HepG2 (cell line): Measurements from ENCODE around the gene FAM219B. TPM values are rescaled to one million over a fixed set of nuclear protein-coding genes. Genes with fewer than 3 reads are reported as not detected.

ENCODE experiments used
- ATAD3A ChIP-seq: sonication (generic); formaldehyde crosslinking; IDR thresholded peaks from 2 replicates; pipeline ENCODE4 v1.4.0; 2020; ENCODE audit warnings: missing genetic modification reagents
- CHD2 ChIP-seq: IDR thresholded peaks from 2 replicates; pipeline ENCODE4 v1.6.1; 2011; ENCODE audit warnings: low read depth, low read length, improper control_type of control experiment
- KDM5A ChIP-seq: fragments of 200-600 bp; sonication (generic); IDR thresholded peaks from 2 replicates; pipeline ENCODE4 v1.7.0; 2018; ENCODE audit warnings: antibody characterized with exemption, mild to moderate bottlenecking, low read length, borderline replicate concordance
- NONO ChIP-seq, 2 experiments: fragments of 450-650 bp in 1 of 2; sonication (generic) in 1 of 2; formaldehyde crosslinking in 1 of 2; IDR thresholded peaks in 1 of 2; conservative IDR thresholded peaks in 1 of 2; 2 replicates each; pipeline versions ENCODE4 v1.6.1 to v1.8.0; 2017 to 2022; ENCODE audit warnings: mild to moderate bottlenecking in 1 of 2, missing genetic modification reagents in 1 of 2, moderate library complexity in 1 of 2
- SAFB2 ChIP-seq: sonication (generic); formaldehyde crosslinking; IDR thresholded peaks from 2 replicates; pipeline ENCODE4 v1.5.1; 2020; ENCODE audit warnings: missing genetic modification reagents, low read depth, mild to moderate bottlenecking, borderline replicate concordance
- SALL2 ChIP-seq: sonication (generic); formaldehyde crosslinking; IDR thresholded peaks from 2 replicates; pipeline ENCODE4 v1.8.1; 2023; ENCODE audit warnings: mild to moderate bottlenecking, missing genetic modification reagents, inconsistent platforms
- ZBTB21 ChIP-seq: sonication (generic); formaldehyde crosslinking; IDR thresholded peaks from 2 replicates; pipeline ENCODE4 v1.4.0; 2020; ENCODE audit warnings: missing genetic modification reagents
- ZKSCAN8 ChIP-seq: IDR thresholded peaks from 2 replicates; pipeline ENCODE4 v1.6.1; 2016; ENCODE audit warnings: borderline replicate concordance, missing genetic modification reagents, missing compliant biosample characterization
- ZNF230 ChIP-seq: sonication (generic); formaldehyde crosslinking; IDR thresholded peaks from 2 replicates; pipeline ENCODE4 v1.4.0; 2020; ENCODE audit warnings: mild to moderate bottlenecking, missing genetic modification reagents
- ZNF879 ChIP-seq: sonication (generic); formaldehyde crosslinking; IDR thresholded peaks from 2 replicates; pipeline ENCODE4 v1.8.1; 2023; ENCODE audit warnings: missing genetic modification reagents
- polyA plus RNA-seq, 8 experiments: library from polyadenylated mRNA; depleted of rRNA in 3 of 8; stranded (reverse) in 7 of 8; unstranded in 1 of 8; fragments of >200 nt; fragmentation: Illumina TruSeq in 4 of 8; extraction: Trizol in 4 of 8; gene quantifications; 2 replicates each; pipeline versions ENCODE4 v1.2.1 to v1.2.3, GENCODE V29; 2011 to 2016; ENCODE audit warnings: low read depth in 4 of 8, missing spikeins in 1 of 8, mixed read lengths in 1 of 8; ENCODE audit not compliant: insufficient read depth in 1 of 8
- total RNA-seq, 5 experiments: library from RNA; depleted of rRNA; stranded (reverse); fragments of >200 nt; fragmentation: Illumina TruSeq; extraction: Trizol; gene quantifications; 2 replicates each; pipeline ENCODE4 v1.2.3, GENCODE V29; 2016; ENCODE audit warnings: low read depth in 1 of 5
- TF ChIP-seq, protein P1 (sequence below): sonication (generic); formaldehyde crosslinking; IDR thresholded peaks from 2 replicates; pipeline ENCODE4 v1.4.0; 2020; ENCODE audit warnings: mild to moderate bottlenecking, missing genetic modification reagents
- TF ChIP-seq, protein P2 (sequence below): IDR thresholded peaks from 2 replicates; pipeline ENCODE4 v1.4.0; 2020; ENCODE audit warnings: mild to moderate bottlenecking, missing genetic modification reagents
- TF ChIP-seq, protein P3 (sequence below): sonication (generic); formaldehyde crosslinking; IDR thresholded peaks from 2 replicates; pipeline ENCODE4 v1.5.0; 2020; ENCODE audit warnings: mild to moderate bottlenecking, missing genetic modification reagents, moderate library complexity
- TF ChIP-seq, protein P4 (sequence below): sonication (generic); formaldehyde crosslinking; IDR thresholded peaks from 2 replicates; pipeline ENCODE4 v1.9.0; 2021; ENCODE audit warnings: missing genetic modification reagents, borderline replicate concordance
- TF ChIP-seq, protein P5 (sequence below): sonication (generic); formaldehyde crosslinking; IDR thresholded peaks from 2 replicates; pipeline ENCODE4 v1.8.1; 2022; ENCODE audit warnings: mild to moderate bottlenecking, missing genetic modification reagents
- TF ChIP-seq, protein P6 (sequence below): IDR thresholded peaks from 2 replicates; pipeline ENCODE4 v1.6.1; 2012; ENCODE audit warnings: inconsistent platforms

Gene FAM219B
- total and polyA plus RNA-seq, 2 of the 13 experiments (the other 11 are each of a cell fraction or from before 2014, with no cell fraction given) = 36.6 to 50.2 TPM

DNA sequence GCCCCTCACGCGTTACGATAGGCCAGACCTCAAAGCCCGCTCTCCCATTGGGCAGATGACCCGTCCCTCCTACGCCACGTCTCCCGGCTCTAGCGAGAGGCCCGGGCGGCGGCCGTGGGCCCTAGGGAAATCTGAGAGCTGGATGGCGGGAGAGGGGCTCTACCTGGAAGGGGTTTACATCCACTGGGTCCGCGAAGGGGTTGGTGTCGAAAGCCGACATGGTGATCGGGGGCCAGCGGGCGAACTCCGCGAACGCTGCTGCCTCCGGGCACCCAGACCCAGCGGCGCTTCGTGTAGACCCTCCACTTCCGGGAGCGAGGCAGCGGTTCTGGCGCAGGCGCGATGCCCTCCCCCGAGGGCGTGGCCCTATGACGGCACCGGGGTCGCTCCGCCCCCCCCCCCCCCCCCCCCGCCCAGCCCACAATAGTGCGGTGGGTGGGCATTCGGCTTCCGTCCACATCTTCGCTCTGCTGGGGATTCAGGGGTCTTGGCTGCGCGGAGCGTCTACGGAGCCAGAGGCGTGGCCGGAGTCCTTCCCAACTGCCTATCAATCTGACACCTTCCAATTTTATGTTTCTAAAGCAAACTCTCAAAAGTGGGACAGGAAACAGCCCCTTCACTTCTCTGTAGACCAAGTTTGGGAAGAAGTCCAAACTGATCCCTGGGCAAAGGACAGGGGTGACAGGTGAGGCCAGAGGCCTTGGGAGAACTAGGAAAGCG, 33.5 kb downstream of the FAM219B start, which contains the start of gene SCAMP2 (continued):
- TF ChIP-seq, protein P1, sequence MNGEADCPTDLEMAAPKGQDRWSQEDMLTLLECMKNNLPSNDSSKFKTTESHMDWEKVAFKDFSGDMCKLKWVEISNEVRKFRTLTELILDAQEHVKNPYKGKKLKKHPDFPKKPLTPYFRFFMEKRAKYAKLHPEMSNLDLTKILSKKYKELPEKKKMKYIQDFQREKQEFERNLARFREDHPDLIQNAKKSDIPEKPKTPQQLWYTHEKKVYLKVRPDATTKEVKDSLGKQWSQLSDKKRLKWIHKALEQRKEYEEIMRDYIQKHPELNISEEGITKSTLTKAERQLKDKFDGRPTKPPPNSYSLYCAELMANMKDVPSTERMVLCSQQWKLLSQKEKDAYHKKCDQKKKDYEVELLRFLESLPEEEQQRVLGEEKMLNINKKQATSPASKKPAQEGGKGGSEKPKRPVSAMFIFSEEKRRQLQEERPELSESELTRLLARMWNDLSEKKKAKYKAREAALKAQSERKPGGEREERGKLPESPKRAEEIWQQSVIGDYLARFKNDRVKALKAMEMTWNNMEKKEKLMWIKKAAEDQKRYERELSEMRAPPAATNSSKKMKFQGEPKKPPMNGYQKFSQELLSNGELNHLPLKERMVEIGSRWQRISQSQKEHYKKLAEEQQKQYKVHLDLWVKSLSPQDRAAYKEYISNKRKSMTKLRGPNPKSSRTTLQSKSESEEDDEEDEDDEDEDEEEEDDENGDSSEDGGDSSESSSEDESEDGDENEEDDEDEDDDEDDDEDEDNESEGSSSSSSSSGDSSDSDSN (CRISPR knock-in tag) = peak; percentile 42; the same call in 1 of the 2 replicates
- TF ChIP-seq, protein P2, sequence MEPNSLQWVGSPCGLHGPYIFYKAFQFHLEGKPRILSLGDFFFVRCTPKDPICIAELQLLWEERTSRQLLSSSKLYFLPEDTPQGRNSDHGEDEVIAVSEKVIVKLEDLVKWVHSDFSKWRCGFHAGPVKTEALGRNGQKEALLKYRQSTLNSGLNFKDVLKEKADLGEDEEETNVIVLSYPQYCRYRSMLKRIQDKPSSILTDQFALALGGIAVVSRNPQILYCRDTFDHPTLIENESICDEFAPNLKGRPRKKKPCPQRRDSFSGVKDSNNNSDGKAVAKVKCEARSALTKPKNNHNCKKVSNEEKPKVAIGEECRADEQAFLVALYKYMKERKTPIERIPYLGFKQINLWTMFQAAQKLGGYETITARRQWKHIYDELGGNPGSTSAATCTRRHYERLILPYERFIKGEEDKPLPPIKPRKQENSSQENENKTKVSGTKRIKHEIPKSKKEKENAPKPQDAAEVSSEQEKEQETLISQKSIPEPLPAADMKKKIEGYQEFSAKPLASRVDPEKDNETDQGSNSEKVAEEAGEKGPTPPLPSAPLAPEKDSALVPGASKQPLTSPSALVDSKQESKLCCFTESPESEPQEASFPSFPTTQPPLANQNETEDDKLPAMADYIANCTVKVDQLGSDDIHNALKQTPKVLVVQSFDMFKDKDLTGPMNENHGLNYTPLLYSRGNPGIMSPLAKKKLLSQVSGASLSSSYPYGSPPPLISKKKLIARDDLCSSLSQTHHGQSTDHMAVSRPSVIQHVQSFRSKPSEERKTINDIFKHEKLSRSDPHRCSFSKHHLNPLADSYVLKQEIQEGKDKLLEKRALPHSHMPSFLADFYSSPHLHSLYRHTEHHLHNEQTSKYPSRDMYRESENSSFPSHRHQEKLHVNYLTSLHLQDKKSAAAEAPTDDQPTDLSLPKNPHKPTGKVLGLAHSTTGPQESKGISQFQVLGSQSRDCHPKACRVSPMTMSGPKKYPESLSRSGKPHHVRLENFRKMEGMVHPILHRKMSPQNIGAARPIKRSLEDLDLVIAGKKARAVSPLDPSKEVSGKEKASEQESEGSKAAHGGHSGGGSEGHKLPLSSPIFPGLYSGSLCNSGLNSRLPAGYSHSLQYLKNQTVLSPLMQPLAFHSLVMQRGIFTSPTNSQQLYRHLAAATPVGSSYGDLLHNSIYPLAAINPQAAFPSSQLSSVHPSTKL (CRISPR knock-in tag) = peak; percentile 38; the same call in 1 of the 2 replicates
- TF ChIP-seq, protein P3, sequence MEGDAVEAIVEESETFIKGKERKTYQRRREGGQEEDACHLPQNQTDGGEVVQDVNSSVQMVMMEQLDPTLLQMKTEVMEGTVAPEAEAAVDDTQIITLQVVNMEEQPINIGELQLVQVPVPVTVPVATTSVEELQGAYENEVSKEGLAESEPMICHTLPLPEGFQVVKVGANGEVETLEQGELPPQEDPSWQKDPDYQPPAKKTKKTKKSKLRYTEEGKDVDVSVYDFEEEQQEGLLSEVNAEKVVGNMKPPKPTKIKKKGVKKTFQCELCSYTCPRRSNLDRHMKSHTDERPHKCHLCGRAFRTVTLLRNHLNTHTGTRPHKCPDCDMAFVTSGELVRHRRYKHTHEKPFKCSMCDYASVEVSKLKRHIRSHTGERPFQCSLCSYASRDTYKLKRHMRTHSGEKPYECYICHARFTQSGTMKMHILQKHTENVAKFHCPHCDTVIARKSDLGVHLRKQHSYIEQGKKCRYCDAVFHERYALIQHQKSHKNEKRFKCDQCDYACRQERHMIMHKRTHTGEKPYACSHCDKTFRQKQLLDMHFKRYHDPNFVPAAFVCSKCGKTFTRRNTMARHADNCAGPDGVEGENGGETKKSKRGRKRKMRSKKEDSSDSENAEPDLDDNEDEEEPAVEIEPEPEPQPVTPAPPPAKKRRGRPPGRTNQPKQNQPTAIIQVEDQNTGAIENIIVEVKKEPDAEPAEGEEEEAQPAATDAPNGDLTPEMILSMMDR (CRISPR knock-in tag) = no peak
- peak; percentile 58; the same call in 1 of the 2 replicates for TF ChIP-seq ZKSCAN8 (CRISPR knock-in tag)
- no peak for TF ChIP-seq ZNF230 (CRISPR knock-in tag)
- no peak for TF ChIP-seq ZNF879
- TF ChIP-seq ZBTB21 (CRISPR knock-in tag) = no peak
- TF ChIP-seq SAFB2 (CRISPR knock-in tag) = no peak
- TF ChIP-seq NONO (IDR thresholded peaks at IDR 0.05) = no peak
- 0 out of 2 replicates have a peak, but pooled peaks have one; percentile 43 for TF ChIP-seq NONO (CRISPR knock-in tag; conservative IDR thresholded peaks at IDR 0.05)
- TF ChIP-seq CHD2 = 0 out of 2 replicates have a peak, but pooled peaks have one; percentile 10
- TF ChIP-seq, protein P4, sequence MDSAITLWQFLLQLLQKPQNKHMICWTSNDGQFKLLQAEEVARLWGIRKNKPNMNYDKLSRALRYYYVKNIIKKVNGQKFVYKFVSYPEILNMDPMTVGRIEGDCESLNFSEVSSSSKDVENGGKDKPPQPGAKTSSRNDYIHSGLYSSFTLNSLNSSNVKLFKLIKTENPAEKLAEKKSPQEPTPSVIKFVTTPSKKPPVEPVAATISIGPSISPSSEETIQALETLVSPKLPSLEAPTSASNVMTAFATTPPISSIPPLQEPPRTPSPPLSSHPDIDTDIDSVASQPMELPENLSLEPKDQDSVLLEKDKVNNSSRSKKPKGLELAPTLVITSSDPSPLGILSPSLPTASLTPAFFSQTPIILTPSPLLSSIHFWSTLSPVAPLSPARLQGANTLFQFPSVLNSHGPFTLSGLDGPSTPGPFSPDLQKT (CRISPR knock-in tag) = no peak
- TF ChIP-seq SALL2 (CRISPR knock-in tag) = no peak
- TF ChIP-seq ATAD3A (CRISPR knock-in tag) = no peak
- TF ChIP-seq, protein P5, sequence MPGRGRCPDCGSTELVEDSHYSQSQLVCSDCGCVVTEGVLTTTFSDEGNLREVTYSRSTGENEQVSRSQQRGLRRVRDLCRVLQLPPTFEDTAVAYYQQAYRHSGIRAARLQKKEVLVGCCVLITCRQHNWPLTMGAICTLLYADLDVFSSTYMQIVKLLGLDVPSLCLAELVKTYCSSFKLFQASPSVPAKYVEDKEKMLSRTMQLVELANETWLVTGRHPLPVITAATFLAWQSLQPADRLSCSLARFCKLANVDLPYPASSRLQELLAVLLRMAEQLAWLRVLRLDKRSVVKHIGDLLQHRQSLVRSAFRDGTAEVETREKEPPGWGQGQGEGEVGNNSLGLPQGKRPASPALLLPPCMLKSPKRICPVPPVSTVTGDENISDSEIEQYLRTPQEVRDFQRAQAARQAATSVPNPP (CRISPR knock-in tag) = no peak
- TF ChIP-seq, protein P6, sequence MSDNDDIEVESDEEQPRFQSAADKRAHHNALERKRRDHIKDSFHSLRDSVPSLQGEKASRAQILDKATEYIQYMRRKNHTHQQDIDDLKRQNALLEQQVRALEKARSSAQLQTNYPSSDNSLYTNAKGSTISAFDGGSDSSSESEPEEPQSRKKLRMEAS = peak; percentile 37; the same call in 1 of the 2 replicates
- TF ChIP-seq KDM5A = peak; percentile 87
